GM21367 (cell line): ENCODE data around the gene CLMN.
"Not testable (repeated sequence)": the region's sequence is repeated elsewhere in the genome, so short reads cannot be mapped to it uniquely, and the experiment has no call there.

Source experiments
- ATAC-seq: cut with Tn5 transposase; IDR thresholded peaks from one replicate; pipeline ENCODE4 v1.9.1; 2021; ENCODE audit not compliant: unreplicated experiment

CLMN gene

GRCh38 chr14:95222870-95223398 is 96.8 kb downstream of the CLMN start:
- ATAC-seq, result no peak

- no peak for ATAC-seq
These were observed 97.5 kb downstream of the CLMN start for GRCh38 chr14:95222151-95222631.

GRCh38 chr14:95221531-95221930 is 98.2 kb downstream of the CLMN start:
- ATAC-seq, result no peak

GRCh38 chr14:95220663-95221231 is 99.0 kb downstream of the CLMN start:
- no peak for ATAC-seq

- no peak for ATAC-seq
These were observed 101.1 kb downstream of the CLMN start for GRCh38 chr14:95218472-95219193.

GRCh38 chr14:95218006-95218405 is 101.7 kb downstream of the CLMN start:
- ATAC-seq, result no peak

GRCh38 chr14:95217391-95217900 is 102.3 kb downstream of the CLMN start:
- no peak for ATAC-seq

GRCh38 chr14:95216008-95216407 is 103.7 kb downstream of the CLMN start:
- ATAC-seq, result no peak

- ATAC-seq, result no peak
These were observed 104.5 kb downstream of the CLMN start for GRCh38 chr14:95215094-95215725.

GRCh38 chr14:95213774-95214173 is 105.9 kb downstream of the CLMN start:
- ATAC-seq, result no peak

- no peak for ATAC-seq
These were observed 107.8 kb downstream of the CLMN start for GRCh38 chr14:95211721-95212504.

GRCh38 chr14:95210699-95211098 is 109.0 kb downstream of the CLMN start:
- ATAC-seq, result no peak

GRCh38 chr14:95208598-95208997 is 111.1 kb downstream of the CLMN start:
- ATAC-seq, result no peak

GRCh38 chr14:95207475-95208233 is 112.1 kb downstream of the CLMN start:
- no peak for ATAC-seq

- no peak for ATAC-seq
These were observed 113.2 kb downstream of the CLMN start for GRCh38 chr14:95206534-95206933.

GRCh38 chr14:95204705-95205104 is 115.0 kb downstream of the CLMN start:
- ATAC-seq, result no peak

GRCh38 chr14:95201745-95202144 is 118.0 kb downstream of the CLMN start:
- not testable (repeated sequence) for ATAC-seq

GRCh38 chr14:95200404-95200803 is 119.3 kb downstream of the CLMN start:
- no peak for ATAC-seq

GRCh38 chr14:95199298-95199983 is 120.3 kb downstream of the CLMN start:
- no peak for ATAC-seq

- no peak for ATAC-seq
These were observed 121.4 kb downstream of the CLMN start for GRCh38 chr14:95198320-95198719.
